MG63 (cell line): ENCODE results near the gene ACP4. TPM values are rescaled to one million over a fixed set of nuclear protein-coding genes. Genes with fewer than 3 reads are reported as not detected.

Source experiments
- DNase-seq: peaks from one replicate; pipeline ENCODE4 v3.0.0-alpha.2; 2020
- H3K27me3 ChIP-seq: fragments of 250-450 bp; sonication (Bioruptor Pico); 2 replicates; pipeline ENCODE4 v1.5.1; 2020; ENCODE audit warnings: mild to moderate bottlenecking, moderate library complexity
- H3K36me3 ChIP-seq: fragments of 250-450 bp; sonication (Bioruptor Pico); 2 replicates; pipeline ENCODE4 v1.5.1; 2020; ENCODE audit warnings: mild to moderate bottlenecking, moderate library complexity
- H3K4me3 ChIP-seq: fragments of 250-450 bp; sonication (Bioruptor Pico); 2 replicates; pipeline ENCODE4 v1.5.1; 2020; ENCODE audit warnings: mild to moderate bottlenecking, moderate library complexity
- H3K9me3 ChIP-seq: fragments of 250-450 bp; sonication (Bioruptor Pico); 2 replicates; pipeline ENCODE4 v1.5.1; 2020; ENCODE audit warnings: mild to moderate bottlenecking, moderate library complexity
- total RNA-seq: library from RNA; depleted of rRNA; stranded (reverse); fragments of >200 nt; shearing (Covaris generic); gene quantifications from 2 replicates; pipeline ENCODE4 v1.2.3, GENCODE V29; 2014; ENCODE audit warnings: low replicate concordance

ACP4 gene
- total RNA-seq, 1 experiment from 2014 or later, result not detected

- peaks cover 23% of the 10 kb centered on the region for H3K36me3 ChIP-seq
- H3K27me3 ChIP-seq, result no peaks in the 10 kb centered on the region
- no peak for DNase-seq
- H3K9me3 ChIP-seq, result no peaks in the 10 kb centered on the region
- no peak overlapping the region for H3K4me3 ChIP-seq
These were observed 2.3 kb downstream of the ACP4 start for GRCh38 chr19:50792272-50793250.

DNA sequence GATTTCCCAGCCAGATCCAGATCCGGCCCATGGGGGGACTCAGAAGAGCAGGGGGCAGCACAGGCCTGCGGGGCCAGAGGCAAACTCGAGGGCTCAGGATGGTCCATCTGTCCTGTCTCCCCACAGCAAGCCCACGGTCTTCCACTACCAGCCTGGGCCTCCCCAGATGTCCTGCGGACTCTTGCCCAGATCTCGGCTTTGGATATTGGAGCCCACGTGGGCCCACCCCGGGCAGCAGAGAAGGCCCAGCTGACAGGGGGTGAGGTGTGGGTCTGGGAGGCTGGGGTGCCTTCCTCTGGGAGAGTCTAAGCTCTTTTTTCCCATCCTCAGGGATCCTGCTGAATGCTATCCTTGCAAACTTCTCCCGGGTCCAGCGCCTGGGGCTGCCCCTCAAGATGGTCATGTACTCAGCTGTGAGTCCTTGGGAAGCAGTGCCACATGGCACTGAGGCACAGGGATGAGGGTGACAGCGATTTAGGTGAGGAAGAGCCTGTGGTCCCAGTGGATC, 3.4 kb downstream of the ACP4 start:
- Histone ChIP-seq H3K36me3 (peaks cover 34% of the 10 kb centered on the region), H3K4me3 (no peak overlapping the region), H3K27me3 (no peaks in the 10 kb centered on the region), H3K9me3 (no peaks in the 10 kb centered on the region)
- no peak for DNase-seq

GRCh38 chr19:50794074-50794875, 4.1 kb downstream of the ACP4 start:
- H3K36me3 ChIP-seq, result peaks cover 40% of the 10 kb centered on the region
- H3K27me3 ChIP-seq, result no peaks in the 10 kb centered on the region
- no peaks in the 10 kb centered on the region for H3K9me3 ChIP-seq
- no peak overlapping the region for H3K4me3 ChIP-seq
- DNase-seq, result peak; percentile 49

DNA sequence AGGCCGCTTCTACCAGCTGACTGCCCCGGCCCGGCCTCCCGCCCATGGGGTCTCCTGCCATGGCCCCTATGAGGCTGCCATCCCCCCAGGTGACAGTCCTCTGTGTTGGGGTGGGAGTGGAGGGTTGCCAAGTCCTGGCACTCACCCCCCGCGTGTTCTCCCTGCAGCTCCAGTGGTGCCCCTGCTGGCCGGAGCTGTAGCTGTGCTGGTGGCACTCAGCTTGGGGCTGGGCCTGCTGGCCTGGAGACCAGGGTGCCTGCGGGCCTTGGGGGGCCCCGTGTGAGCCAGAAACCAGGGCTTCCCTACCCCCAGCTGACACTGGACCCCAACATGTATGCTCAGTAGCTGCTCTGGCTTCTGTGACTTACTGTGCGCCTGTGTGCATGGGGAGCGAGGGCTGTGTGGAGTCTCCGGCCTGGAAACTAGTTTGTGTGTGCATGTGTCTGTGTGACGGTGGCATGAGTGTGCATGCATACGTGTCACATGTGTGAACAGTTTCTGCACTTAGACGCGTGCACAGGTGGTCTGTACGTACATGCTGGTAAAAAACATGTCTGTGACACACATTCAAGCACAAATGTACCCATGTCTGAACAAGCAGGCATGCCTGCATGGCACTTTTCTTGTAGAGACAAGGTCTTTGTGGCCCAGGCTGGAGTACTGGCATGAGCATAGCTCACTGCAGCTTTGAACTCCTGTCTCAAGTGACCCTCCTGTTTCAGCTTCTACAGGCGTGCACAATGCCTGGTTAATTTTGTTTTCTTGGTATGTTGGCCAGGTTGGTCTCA, 4.9 kb downstream of the ACP4 start:
- peak; percentile 71 for DNase-seq

DNA sequence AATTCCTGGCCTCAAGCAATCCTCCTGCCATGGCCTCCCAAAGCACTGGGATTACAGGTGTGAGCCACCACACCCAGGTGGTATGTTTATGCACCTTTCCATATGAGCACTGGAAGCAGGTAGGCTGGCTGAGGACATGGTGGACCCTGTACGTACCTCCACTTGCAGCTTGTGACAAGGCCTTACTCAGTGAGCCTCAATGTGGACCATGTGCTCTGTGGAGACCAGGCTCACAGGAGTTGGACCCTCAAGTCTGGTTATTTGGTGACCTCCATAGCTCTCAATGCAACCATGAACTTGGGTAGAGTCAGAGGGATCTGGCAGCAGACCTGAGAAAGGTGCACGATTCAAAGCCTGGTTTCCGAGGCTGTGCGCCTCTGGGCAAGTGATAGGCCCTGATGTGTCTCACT, 5.5 kb downstream of the ACP4 start:
- H3K4me3 ChIP-seq, result no peak overlapping the region
- no peaks in the 10 kb centered on the region for H3K27me3 ChIP-seq
- H3K9me3 ChIP-seq, result no peaks in the 10 kb centered on the region
- no peak for DNase-seq
- peaks cover 52% of the 10 kb centered on the region for H3K36me3 ChIP-seq

More for the DNA sequence above, 4.9 kb downstream of the ACP4 start:
- Histone ChIP-seq H3K4me3 (no peak overlapping the region), H3K9me3 (no peaks in the 10 kb centered on the region), H3K27me3 (no peaks in the 10 kb centered on the region), H3K36me3 (peaks cover 48% of the 10 kb centered on the region)

DNA sequence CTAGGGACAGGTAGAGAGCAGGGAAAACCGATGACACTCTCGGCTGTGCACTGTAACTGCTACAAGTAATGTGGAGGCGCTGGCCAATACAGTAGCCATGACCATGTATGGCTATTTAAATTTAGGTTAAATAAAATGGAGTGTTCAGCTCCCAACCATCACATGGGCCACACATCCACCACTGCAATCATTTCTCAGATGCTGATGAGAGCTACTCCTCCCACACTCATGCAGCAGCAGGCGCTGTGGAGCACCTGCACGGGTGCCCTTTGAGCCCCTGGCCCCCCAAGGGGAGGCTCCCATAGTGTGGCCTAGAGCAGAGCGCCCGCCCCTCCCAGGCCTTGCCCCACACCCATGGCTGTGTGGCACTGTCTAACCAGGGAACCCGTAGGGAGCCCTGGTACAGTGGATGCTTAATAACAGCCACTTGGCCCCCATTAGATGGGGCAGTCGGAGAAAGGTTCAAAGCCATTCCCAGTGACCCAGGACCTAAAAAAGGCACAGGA, 6.0 kb downstream of the ACP4 start:
- Histone ChIP-seq H3K36me3 (peaks cover 58% of the 10 kb centered on the region), H3K4me3 (no peak overlapping the region), H3K27me3 (no peaks in the 10 kb centered on the region), H3K9me3 (no peaks in the 10 kb centered on the region)
- no peak for DNase-seq

GRCh38 chr19:50796634-50797428, 6.6 kb downstream of the ACP4 start:
- no peaks in the 10 kb centered on the region for H3K27me3 ChIP-seq
- no peaks in the 10 kb centered on the region for H3K9me3 ChIP-seq
- peaks cover 64% of the 10 kb centered on the region for H3K36me3 ChIP-seq
- H3K4me3 ChIP-seq, result no peak overlapping the region
- DNase-seq, result no peak

DNA sequence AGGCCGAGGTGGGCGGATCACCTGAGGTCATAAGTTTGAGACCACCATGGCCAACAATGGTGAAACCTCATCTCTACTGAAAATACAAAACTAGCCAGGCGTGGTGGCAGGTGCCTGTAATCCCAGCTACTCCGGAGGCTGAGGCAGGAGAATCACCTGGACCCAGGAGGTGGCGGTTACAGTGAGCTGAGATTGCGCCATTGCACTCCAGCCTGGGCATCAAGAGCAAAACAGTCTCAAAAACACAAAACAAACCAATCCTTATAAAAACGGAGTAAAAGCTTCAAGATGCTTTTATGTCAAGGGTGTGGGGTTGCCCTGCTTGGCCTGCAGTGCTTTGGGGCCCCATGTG, 7.2 kb downstream of the ACP4 start:
- Histone ChIP-seq H3K27me3 (no peaks in the 10 kb centered on the region), H3K36me3 (peaks cover 70% of the 10 kb centered on the region), H3K4me3 (no peak overlapping the region), H3K9me3 (no peaks in the 10 kb centered on the region)
- no peak for DNase-seq

GRCh38 chr19:50797781-50798658, 7.8 kb downstream of the ACP4 start:
- Histone ChIP-seq H3K27me3 (no peaks in the 10 kb centered on the region), H3K9me3 (no peaks in the 10 kb centered on the region), H3K36me3 (peaks cover 76% of the 10 kb centered on the region), H3K4me3 (no peak overlapping the region)
- no peak for DNase-seq

DNA sequence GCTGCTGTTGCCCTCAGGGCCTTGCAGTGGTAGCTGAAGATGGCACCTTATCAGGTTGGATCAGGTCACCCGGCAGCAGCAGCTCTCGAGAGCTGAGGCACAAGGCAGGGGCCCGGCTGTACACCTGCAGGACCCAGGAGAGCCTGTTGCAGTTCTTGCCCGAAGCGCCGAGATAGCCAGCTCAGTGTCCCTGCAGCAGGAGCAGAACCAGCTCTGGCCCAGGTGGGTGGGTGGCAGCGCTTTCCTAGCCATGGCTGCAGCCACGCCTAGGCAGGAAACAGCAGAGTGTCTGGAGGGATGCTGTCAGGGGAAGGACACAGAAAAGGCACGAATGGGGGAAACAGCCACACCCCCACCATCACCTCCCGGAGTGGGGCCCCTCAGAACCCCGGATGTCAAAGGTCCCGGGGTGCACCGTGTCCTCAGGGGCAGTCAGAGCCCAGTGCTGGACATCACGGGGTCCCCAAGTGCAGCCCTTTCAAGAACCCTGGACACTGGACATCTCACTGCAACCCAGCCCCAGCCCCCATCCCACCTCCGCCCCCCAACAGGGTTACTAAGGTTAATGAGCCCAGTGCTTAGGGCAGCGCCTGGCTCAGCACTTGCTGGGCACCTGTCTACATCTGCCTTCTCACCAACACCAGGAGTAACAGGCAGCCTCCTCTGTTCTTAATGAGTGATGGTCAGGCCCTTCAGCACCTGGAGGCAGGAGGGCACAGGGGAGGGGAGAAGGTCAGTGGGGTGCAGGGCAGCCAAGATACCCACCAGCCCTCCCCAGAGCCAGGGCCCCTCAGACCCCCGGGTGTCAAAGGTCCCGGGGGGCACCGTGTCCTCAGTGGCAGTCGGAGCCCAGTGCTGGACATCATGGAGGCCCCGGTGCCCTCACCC, 8.7 kb downstream of the ACP4 start:
- Histone ChIP-seq H3K9me3 (no peaks in the 10 kb centered on the region), H3K27me3 (no peaks in the 10 kb centered on the region), H3K36me3 (peaks cover 85% of the 10 kb centered on the region), H3K4me3 (no peak overlapping the region)
- no peak for DNase-seq

GRCh38 chr19:50799547-50799851, 9.3 kb downstream of the ACP4 start:
- Histone ChIP-seq H3K4me3 (no peak overlapping the region), H3K36me3 (peaks cover 85% of the 10 kb centered on the region), H3K27me3 (no peaks in the 10 kb centered on the region), H3K9me3 (no peaks in the 10 kb centered on the region)
- no peak for DNase-seq

- Histone ChIP-seq H3K27me3 (no peaks in the 10 kb centered on the region), H3K4me3 (no peak overlapping the region), H3K9me3 (no peaks in the 10 kb centered on the region), H3K36me3 (peaks cover 77% of the 10 kb centered on the region)
- DNase-seq, result no peak
These were observed 10.9 kb downstream of the ACP4 start for GRCh38 chr19:50801107-50801506.

DNA sequence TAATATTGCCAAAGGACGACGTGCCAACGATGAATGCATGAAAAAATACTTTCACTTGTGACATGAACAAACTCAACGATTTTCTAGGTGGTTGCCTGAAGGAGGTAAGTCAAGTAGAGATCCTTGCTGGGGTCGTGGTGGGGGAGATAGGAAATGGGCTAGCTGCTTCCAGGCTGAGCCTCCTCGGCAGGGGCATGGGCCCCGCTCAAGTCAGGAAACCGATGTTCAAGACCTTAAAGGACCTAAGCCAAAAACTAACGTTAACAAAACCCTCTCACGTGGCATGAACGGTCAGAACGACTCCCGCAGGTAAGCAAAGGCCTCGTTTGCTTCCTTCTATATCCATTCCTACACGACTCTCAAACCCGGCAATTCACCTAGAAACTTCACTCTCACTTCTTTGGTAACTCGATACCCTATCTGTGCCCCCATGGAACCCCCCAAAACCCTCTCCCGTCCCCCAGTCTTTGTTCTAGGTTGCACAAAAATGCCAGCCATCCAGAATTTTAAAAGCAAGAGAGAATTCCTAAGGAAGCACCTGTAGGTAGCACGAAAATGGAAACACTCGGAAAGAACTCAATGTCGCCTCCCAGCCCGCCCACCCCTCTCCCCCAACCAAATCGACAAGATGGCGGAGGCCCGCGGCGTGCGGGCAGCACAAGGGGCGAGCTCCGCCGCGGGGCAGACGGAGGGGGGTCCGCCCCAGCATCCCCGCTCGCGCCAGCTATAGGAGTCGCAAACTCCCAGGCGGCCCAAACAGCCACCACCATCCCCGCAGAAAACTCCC, 13.6 kb downstream of the ACP4 start:
- DNase-seq, result no peak
- Histone ChIP-seq H3K27me3 (no peaks in the 10 kb centered on the region; the same call in 1 of the 2 replicates), H3K4me3 (peak overlapping the region; percentile 96), H3K36me3 (peaks cover 49% of the 10 kb centered on the region), H3K9me3 (no peaks in the 10 kb centered on the region)
